Pulmonary artery endothelial cell (primary cell): Measurements from ENCODE around the gene ARHGAP26. TPM values are rescaled to one million over a fixed set of nuclear protein-coding genes. Genes with fewer than 3 reads are reported as not detected.

Source experiments
- DNase-seq: peaks from one replicate; pipeline ENCODE4 v3.0.0-alpha.2; 2011; ENCODE audit warnings: low read depth, low spot score
- total RNA-seq: library from RNA; depleted of rRNA; stranded (reverse); fragments of >200 nt; gene quantifications from 2 replicates; pipeline ENCODE4 v1.2.3, GENCODE V29; 2014

The ARHGAP26 gene
- total RNA-seq, 1 donor from 2014 or later: 6.8 TPM

DNA sequence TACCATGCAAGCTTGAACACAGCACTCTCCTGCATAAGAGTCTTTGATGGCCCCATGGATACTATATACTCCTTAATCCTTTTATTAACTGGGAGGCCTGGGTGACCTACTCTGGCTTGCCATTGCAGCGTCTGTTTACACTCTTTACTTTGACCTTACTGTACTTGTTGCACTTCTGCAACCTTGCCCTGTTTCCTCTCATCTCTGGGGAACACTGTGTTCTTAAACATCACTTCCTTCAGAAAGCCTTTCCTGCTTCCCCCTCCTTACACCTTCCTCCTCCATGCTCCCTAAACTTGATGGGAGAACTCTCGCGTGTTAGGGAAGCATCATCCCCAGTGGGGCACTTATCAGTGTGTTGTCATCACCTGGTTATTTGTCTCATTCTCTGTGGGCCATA lies 411.0 kb downstream of the ARHGAP26 start:
- no peak for DNase-seq

DNA sequence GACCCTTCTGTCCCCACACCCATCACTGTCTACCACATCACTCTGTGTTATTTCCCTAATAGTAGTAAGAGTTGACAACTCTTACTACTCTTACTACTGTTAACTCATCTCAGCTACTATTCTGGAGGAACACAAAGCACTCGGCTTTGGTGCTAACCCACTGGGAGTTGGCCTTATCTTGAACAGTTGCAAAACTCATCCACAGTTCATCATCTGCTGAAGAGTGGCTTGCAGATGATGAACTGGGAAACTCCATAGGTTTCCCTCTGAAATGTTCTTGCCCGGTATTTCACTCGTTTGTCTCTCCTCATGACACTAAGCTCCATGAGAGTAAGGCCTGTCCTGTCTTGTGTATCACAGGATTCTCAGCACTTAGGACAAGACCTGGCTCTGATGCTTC lies 411.9 kb downstream of the ARHGAP26 start:
- no peak for DNase-seq

DNA sequence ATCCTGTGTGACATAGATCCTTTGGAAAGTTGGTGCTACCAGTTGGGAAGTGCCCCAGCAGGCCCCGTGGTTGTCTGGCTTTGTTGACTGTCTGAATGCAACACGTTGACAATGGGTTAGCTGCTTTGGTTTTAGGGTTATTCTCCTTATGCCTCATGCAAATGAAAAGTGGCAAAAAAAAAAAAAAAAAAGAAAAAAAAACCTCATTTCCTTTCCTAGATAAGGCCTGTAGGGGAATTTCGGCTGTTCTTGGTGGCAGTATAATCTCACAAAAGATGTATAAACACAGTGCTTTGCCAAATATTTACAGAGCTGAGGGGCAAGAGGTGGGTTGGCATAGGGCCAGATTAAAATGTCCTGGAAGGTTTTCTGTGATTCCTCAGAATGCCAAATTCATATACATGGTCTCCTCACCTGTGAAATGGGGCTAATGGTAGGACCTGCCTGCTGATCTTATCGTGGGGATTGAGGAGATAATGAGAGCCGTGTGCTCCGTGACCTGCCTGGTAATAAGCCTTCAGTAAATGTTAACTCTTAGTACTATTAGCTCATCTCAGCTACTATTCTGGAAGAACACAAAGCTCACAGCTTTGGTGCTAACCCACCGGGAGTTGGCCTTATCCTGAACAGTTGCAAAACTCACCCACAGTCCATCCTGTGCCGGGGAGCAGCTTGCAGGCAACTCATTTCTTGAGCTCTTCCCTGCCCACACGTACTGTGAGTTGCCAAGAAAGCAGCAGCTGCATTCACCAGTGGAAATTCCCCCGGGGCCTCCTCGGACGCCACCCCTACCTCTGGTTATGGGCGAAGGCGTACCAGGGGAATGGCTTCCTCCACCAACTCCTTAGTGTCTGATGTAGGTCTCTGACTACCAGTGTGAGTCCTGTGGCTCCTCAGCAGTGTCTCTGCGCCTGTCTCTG lies 413.0 kb downstream of the ARHGAP26 start:
- no peak for DNase-seq

DNA sequence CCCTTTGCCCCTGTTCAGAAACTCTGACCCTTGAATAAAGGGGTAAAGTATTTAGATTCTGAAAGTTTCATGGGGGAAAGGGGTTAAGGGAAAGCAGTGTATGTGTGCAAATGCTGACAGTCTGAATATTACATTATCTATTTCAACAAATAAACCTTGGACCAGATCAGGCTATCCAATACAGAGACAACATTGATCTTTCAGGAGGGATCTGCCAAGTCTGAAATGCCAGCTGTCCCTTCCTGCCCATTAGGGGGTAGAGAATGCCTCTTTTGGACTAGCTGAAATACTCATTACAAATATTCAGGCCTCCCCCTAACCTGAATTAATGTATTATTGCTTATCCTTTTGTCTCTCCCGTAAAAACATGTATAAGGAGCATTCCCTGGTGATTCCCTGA lies 413.8 kb downstream of the ARHGAP26 start:
- no peak for DNase-seq

DNA sequence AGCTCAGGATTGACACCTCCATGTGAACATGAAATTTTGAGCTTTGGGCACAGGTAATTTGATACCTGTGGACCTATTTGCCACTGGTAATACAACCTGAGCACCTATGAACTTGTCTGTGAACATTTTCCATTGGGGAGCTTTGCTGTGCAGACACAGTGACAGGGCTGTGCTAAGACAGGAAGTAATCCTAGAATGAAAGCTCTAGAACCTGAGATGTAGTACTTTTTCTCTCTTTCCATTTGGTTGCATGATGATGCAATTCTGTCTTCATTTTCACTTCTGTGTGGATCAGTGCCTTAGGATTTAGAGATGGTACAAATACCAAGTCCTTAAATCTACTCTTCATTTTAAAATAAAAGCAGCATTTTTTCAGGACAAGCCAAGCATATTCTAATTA lies 416.4 kb downstream of the ARHGAP26 start:
- no peak for DNase-seq

DNA sequence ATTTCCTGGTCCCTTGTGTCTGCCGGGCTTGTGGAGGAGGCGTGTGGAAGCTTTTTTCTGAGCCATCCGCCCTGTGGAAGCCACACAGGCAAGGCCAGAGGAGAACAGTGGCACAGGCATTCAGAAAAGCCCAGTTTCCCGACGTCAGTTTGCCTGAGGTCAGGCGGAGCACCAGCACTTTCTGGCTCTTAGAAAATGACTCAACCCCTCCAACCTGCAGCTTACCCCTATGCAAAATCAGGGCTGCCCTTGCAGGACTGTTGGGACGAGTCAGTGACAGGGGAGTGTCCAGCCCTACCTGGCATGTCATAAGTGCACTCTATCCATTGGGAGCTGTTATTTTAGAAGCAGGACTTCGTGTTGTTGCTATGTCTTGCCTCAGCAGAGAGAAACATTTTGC lies 417.3 kb downstream of the ARHGAP26 start:
- no peak for DNase-seq

DNA sequence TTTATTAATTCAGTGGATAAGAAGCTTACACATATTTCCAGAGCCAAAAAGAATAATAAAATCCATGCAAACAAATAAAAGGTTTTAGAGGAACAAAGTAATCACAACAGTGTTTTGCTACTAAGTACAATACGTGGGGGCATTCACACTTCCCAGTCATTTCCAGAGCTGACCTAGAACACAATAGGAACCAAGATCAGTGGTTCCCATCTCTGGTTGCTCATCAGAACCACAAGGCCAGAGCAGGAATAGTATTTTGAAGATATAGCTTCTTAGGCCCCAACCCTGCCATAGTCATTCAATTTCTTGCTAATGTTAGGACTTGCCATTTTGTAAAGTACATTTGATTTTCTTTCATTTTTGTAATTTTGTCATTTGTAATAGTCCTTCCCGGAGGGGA lies 417.9 kb downstream of the ARHGAP26 start:
- DNase-seq: no peak

DNA sequence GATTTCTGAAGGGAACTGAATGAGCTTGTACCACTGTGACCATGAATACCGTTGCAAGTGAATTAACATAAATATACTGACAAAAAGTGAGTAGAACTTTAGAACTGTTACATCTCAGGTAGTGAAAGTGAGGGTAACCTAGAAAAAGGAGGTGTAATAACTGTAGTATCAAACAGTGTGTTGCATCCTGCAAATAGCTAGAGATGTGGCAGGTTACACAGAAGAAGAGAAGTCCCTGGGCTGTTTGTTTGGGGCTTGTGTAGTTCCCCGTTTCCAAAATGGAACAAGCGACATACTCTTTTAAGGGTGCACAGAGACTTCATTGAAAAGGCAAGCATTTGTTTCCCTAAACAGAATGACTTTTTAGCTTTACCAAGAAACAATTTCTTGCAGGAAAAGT lies 418.5 kb downstream of the ARHGAP26 start:
- DNase-seq: no peak

DNA sequence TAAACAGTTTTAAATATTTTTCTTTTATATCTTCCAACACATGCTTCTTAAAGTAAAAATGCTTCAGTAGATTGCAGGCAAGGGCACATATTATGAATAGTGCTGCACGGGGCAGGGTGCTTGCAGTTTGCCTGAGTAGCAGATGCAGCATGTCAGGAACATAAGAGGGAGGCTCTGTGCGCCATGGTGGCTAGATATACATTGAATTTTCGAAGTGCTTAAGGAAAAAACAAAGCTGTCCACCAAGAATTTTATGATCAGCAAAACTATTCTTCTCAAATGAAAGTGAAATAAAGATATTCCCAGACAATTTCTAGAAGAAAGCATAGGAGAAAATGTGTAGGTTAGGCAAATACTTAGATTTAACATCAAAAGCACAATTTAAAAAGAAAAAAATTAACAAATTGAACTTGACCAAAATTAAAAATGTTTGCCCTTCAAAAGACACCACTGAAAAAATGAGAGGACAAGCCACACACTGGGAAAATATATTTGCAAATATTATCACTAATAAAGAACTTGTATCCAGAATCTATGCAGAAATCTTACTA lies 420.2 kb downstream of the ARHGAP26 start:
- no peak for DNase-seq

DNA sequence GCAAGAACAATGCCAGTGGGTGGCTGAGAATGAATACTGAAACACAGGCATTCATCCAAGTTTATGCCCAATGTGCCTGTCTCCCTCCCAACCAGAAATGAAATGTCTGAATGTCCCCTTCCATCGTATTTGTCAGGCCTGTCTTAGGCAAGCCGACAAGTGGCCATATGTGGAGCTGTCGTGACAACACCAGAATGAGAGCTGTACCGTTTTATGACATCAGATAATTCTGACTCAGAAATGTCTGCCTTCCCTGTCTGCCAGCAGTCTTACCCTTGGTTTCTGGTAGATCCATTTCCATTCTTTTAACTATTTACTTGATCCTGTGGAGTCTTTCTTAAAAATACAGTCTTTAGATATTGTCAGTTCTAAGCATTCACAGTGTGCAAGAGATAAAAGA lies 421.5 kb downstream of the ARHGAP26 start:
- no peak for DNase-seq

DNA sequence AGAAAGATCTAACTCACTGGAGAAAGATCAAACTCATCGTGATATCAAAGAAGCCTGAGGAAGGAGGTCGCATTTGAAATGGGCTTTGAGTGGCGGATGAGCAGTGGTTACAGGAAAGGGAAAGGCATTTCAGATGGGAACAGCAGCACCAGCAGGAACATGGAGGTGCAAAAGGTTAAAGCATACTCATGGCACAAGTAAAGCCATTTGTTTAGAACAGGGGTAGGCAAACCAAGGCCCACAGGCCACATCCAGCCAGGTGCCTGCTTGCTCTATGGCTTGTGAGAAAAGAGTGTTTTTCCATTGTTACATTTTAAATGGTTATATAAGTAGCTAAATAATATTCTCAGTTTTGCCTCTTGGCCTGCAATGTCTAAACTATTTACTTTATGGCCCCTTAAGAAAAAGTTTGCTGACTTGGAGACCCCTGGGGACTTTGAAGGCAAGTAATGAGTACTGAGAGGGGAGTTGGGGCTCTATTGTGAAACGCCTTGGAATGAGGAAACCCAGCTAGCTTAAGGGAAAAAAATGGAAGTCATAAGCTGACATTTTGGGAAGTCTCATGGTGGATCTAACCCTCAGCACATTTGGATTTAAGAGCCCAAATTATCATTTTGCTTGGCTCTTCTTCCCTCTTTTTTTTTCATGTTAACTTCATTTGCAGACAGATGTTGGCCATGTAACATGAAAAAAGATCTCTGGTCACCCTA lies 422.2 kb downstream of the ARHGAP26 start:
- DNase-seq: no peak

DNA sequence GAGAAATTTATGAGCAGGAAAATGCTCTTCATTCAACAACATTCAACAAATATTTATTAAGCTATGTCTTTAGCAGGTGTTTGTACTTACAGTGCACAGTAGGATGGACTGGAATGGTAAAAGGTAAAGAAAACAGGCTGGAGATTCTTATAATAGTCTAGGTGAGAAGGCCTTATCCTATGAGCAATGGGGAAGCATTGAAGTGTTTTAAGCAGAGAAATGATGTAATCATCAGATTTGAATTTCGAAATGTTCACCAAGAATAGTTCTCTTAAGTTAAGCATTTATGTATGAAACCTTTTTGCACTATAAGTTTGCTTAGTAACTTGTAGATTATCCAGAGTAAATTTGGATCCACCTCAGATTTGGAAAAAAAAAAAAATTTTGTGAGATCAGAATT lies 424.0 kb downstream of the ARHGAP26 start:
- no peak for DNase-seq

DNA sequence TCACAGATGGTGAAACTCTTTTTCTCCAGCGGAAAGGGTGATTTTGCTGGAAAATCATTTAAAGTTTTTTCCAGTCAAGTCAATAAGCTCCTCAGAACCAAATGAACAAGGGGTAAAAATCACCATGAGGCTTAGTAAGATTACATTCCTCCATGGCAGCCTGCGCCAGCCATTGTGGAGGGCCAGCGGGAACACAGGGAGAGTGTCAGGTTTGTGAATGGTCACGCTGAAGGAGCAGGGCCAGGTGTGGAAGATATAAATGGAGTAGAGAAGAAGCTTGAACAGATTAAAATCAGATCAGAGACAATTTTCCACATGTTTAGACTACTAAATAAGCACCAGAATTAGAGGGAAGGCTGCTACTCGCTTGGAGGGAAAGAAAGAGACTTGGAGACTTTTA lies 424.5 kb downstream of the ARHGAP26 start:
- DNase-seq: no peak

DNA sequence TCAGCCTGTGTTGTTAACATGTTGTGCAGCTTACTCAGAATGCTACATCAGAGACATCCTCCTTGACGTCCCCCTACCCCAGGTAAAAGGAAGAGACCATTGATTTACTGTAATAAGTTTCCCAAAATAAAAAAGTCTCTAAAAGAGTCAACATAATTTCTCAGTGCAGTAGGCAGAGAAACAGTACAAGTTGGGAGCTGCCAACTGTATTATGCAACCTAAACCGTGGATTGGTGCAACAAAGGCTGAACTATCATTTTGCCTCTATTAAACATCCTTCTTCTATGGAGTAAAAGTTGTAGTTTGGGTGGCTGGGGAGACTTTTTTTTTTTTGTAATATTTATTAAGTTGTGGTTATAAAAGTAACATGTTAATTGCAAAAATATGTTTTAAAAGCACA lies 425.3 kb downstream of the ARHGAP26 start:
- no peak for DNase-seq

DNA sequence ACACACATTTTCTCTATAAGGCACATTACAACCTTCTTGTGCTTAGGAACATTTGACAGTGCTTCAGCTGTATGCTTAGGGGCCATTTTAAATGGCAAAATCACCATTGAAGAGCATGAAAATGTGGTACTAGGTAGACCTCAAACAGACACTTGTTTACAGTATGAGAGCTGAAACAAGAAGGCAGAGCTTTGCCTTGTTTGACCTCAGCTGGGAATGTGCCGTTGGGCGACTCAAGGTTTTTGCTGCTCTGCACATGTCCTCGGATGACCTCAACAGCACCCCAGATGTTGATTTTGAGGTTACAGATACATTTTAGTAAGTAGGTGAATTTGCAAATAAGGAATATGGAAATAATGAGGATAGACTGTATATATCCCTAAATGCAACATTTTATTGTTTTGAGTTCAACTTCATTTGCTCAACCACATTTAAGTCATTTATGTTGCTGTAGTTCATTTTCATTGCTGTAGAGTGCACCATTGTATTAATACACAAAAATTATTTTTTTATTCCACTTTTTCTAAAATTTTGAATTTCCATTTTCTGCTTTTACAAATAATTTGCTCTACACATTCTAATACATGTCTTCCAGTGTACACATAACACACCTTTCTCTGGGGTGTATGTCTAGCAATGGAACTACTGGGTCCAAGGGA lies 426.6 kb downstream of the ARHGAP26 start:
- DNase-seq: no peak

DNA sequence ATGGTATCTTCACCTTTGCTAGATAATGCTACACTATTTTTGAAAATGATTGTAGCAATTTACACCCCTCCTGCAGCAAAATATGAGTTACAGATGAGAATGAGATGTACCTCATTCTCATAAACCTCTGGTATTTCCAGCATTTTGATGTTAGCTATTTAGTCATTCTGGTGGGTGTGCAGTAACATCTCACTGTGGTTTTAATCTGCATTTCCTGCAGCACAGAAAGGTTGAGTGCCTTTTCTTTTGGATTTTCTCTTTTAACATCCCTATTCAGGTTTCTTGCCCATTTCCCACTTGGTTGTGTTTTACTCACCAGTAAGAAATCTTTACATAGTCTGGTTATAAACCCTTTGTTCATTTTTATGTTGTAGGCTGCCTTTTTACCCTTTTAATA lies 427.1 kb downstream of the ARHGAP26 start:
- no peak for DNase-seq

DNA sequence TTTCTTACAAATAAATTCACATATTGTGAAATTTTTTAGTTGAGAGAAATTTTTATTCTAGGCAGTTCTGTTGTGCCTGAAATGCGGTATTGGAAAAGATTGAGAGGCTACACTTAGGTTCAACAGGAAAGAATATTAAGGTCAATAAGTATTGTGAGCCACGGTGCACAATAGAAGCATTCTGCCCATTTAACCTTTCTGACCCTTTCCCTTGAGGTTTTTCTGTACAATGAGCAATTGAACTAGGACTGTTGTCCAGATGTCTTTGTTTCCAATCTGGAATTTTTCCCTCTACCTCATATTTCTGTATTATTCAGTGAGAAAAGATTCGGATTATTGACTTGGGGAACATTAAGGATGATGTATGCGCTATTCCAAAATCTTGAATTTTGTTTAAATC lies 428.2 kb downstream of the ARHGAP26 start:
- DNase-seq: no peak

DNA sequence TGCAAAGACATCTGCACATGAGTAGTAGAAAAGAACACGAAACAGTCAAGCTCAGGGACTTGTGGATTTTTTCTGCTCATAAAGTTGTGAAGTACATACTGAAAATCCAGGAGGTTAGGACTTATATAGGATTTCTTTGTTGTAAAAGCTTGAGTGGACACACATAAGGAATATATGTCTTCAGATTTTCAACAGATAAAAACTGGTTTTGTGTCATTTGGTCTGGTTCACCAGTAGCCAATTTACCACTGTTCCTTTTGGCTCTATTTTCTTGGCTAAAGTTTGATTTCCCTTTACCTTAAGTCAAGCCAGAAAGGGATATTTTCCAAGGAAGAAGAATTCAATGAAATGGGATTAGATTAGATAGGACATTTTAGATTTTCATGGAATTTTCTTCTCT lies 429.0 kb downstream of the ARHGAP26 start:
- DNase-seq: no peak

DNA sequence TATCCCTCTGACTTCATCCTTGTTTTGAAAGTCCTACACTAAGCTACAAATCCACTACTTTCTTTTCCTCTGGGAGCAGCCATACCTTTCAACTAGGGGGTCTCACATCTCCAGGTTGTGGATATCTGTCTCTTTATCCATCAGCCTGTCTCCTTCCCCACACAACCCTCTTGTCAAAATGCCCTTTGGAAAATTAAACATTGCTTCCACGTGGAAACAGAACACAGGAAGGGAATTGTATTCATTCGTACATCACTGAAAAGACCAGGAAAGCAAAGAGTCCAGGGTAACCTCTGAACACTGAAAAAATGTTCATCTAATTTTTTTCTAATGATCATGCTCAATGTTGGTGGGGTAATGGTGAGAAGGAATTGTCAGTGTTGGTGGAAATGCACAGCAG lies 429.7 kb downstream of the ARHGAP26 start:
- no peak for DNase-seq

DNA sequence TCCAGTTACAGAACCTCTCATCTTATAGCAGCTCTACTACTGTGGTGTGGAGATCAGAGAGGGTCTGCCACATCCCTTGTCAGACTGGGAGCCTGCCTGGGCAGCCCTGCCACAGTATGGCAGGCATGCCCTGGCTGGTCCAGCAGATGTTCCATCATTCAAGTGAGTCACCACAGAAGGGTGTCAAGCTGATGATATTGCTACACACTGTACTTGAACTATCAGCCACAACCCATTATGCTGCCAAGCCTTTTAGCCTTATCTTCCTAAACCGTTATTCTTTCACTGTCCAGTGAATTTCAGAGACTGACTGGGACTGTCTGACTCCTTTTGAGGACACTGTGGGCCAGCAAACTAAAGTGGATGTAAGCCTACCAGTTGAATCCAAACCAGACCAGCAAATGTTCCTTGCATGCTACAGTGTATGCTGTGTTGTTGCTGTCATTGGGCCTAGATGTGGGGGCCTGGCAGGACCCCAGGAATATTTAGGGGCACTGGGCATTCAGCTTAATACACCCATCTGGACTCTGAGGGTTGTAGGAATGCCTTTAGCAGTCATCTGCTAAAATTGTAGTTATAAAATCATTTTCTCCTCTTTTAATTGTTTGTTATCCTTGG lies 430.7 kb downstream of the ARHGAP26 start:
- DNase-seq: no peak

DNA sequence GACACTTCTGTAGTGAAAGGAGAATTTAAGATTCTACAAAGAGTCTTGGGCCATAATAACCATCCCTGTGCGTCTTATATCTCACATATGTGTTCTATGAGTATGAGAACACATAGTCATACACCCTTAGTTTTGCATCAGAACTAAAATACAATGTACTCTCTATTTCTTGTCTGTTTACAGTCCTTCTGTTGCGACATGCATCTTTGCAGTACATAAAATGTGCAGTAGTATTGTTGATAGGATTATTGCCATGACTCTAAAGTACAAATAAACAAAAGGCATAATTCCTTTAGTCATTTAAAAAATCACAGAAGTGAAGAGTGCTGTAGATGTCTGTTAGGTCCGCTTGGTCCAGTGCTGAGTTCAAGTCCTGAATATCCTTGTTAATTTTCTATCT lies 431.4 kb downstream of the ARHGAP26 start:
- no peak for DNase-seq
